Activated CD4-positive, alpha-beta T cell treated with anti-CD3 and anti-CD28 coated beads for 4 hours (primary cell): ENCODE data around the gene AMACR.
"Not testable (repeated sequence)": the region's sequence is repeated elsewhere in the genome, so short reads cannot be mapped to it uniquely, and the experiment has no call there.

Experiments
- DNase-seq, 2 donors: peaks; one replicate each; pipeline ENCODE4 v3.0.0-alpha.2; 2020

AMACR gene

DNA sequence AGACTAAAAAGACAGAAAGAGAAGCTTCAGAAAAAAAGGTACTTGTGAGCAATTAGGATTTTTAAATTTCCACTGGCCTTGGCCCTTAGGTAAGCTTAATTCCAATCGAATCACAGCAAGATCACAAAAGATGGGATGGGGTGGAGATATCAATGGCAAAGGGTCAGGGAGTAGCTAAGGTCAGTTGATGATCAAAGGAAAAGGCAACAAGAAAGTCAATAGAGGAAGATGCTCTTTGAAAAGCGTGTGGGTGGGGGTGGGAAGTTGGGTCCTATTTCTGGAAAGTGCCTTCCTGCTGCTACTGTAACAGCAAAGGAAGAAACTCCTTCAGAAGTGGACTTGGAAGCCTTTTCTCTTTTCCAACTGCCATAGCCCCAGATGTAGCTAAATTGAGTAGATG, 27.9 kb upstream of the AMACR start:
- DNase-seq, result no peak

DNA sequence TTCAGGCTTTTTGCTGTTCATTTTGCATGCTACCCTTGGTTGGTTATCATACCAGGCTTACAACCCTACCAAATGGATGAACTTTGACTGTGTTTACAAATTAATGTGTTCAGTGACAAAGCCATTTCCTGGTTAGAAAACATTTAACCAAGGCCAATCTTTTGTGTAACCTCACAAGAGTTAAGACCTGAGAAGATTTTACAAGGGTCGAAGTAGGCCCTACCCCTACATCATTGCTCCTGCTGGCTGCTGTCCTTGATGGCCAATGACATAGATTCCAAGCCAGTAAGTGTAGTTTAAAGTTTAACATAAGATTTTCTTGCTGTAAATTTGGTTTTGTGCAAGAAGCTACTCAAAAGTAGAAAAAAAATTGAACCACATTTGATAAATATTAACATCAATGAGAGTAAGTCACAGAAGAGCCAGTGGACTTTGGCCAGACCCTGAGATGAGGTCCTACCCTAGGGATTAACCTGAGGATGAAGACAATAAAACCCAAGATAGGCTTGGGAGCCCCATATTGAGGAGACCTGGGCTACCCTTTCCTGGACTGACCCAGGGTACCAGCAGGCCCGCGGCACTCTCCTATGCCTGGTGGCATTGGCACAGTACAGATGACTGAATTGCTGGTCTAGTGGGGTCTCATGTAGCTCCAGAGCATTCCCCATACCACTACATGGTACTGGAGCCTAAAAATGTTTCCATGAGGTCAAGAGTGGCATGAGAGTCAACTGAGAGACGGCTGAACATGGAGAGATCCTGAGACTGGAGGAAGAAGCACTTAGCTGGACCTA, 26.9 kb upstream of the AMACR start:
- no peak for DNase-seq

GRCh38 chr5:34031966-34032365, 24.1 kb upstream of the AMACR start:
- no peak for DNase-seq

GRCh38 chr5:34031117-34031516, 23.3 kb upstream of the AMACR start:
- DNase-seq, result no peak

DNA sequence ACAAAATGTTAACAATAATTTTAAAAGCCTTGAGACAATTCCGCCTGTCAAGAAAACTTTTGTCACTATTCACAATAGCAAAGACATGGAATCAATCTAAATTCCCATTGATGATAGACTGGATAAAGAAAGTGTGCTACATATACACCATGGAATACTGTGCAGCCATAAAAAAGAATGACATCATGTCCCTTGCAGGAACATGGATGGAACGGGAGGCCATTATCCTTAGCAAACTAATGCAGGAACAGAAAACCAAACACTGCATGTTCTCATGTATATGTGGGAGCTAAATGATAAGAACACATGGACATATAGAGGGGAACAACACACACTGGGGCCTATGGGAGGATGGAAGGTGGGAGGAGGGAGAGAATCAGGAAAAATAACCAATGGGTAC, 22.7 kb upstream of the AMACR start:
- DNase-seq, result not testable (repeated sequence)

- DNase-seq, result no peak
Measured at GRCh38 chr5:34030048-34030447, 22.2 kb upstream of the AMACR start.

DNA sequence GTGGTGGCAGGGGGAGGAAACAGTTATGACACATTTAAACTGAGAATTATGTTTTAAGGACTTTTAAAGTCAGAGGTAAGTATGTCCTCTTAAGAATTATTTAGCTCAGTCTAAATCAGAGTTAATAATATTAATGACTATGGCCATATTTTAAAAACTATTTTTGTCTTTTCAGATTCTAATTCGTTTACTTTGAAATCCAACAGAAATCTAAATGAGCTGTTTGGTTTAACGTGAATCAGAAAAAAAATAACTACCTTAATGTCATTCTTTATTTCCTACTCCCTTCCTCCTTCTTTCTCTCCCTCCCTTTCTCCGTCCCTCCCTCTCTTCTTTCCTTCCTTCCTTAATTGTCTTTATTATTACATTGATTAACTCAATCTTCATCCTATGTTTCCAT, 20.5 kb upstream of the AMACR start:
- DNase-seq, result no peak

- DNase-seq, result no peak
Measured at GRCh38 chr5:34026089-34026761, 18.4 kb upstream of the AMACR start.

DNA sequence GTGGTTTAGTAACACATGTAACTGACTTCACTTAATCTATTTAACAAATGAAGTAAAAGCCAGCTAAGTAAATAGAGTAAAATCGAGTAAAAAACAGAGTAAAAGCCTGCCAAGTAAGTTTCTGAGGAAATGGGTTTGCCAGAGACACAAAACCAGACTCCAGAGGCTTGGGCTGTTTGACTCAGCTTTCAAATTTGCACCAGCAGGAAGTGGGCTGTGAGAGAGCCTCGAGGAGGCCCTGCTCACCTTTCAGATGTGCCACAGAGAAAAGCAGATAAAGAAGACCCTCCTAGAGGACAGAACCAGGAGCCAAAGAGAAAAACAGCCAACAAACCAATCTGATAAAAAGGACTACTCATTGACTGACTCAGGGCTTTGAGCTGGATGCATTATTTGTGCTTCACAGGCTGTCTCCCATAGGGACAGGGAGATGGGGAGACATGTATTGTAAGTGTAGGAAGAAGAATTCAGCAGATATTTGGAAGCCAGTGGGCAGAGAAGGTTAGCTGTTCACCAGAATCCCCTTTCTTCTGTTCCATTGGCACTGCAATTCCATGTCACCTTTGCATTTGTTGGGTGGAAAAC, 14.4 kb upstream of the AMACR start:
- DNase-seq, result no peak

- DNase-seq, result no peak
Measured at GRCh38 chr5:34021334-34021733, 13.5 kb upstream of the AMACR start.

- DNase-seq, result no peak
Measured at GRCh38 chr5:34020726-34021125, 12.9 kb upstream of the AMACR start.

- no peak for DNase-seq
Measured at GRCh38 chr5:34017254-34017653, 9.4 kb upstream of the AMACR start.

DNA sequence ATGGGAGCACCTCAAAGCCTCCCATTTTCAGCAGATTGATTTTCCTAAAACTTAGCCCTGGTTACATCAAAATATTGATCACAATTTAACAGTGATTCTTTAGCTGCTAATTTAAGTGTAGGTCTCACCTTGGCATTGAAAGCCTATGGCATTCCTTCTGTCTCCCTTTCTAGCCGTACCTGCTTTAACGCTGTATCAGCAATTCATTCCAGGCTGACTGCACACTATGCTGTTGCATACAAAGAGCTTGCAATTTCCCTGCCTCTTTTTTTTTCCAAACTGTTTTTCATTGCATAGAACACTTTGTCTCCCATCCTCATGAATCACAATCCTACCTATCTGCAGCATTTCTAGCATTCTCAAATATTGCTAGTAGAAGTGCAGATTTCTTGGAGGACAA, 8.9 kb upstream of the AMACR start:
- DNase-seq, result no peak

DNA sequence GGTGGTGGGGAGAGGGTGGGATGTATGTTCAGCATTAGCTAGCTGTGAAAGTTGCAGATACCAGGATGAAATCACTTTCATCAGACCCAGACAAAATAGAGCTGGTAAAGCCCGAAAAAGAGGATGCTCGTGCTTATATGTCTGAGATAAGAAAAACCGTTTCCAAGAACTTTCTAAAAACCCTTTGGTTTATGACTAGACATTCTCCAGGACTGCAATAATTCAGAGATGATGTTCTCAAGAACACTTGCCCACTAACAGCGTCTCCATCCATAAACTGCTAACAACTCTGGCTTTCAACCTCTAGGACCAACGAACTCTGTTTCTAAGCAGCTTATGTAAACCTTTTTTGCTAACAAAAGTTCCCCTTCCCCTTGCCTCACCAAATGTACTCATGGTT, 8.4 kb upstream of the AMACR start:
- DNase-seq, result no peak

DNA sequence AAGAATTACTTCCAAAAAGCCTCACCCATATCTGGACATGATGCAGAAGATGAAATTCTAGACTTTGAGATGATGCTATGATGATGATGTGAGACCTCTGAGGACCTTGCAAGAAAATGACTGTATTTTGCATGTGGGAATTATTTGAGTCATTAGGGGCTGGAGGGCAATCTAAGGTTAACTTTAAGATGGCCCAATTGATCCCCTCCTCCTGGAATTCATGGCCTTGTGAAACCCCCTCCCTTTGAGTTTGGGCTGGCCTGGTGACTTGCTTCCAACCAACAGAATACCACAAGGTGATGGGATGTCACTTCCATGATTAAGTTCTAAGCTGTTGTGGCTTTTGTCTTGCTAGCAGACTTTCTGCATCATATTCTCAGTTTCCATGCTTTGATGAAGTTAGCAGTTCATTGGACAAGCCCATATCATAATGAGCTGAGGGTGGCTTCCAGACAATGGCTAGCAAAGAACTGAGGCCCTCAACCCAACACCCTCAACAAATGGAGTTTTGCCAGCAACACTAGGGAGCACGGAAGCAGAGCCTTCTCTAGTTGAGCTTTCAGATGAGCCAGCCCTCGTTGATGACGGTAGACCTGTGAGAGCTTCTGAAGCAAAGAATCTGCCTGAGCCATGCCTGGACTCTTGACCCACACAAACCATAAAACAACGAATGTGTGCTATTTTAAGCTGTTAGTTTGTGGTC, 7.4 kb upstream of the AMACR start:
- no peak for DNase-seq

DNA sequence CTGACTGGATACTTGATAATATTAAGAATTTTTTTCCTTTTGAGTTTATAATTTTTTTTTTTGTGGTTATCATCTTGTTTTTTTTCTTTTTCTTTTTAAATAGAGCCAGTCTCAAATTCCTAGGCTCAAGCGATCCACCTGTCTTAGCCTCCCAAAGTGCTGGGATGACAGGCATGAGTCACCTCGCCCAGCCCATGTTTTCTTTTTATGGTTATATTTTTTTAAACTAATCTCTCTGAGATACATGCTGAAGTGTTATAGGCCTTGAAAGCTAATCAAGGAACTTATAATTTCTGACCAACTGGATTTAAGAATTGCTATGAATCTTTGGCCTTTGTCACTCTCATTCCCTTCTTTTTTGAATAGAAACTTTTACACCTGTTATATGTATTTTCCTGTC, 6.8 kb upstream of the AMACR start:
- no peak for DNase-seq

DNA sequence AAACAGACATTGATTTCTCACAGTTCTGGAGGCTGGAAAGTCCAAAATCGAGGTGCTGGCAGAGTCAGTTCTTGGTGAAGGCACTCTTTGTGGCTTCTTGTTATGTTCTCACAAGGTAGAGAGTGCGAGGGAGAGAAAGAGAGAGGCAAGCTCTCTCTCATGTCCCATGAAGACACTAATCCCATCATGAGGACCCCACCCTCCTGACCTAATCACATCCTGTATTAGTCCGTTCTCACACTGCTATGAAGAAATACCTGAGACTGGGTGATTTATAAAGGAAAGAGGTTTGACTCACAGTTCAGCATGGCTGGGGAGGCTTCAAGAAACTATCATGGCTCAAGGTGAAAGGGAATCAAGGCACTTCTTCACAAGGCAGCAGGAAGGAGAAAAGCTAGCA, 5.7 kb upstream of the AMACR start:
- DNase-seq, result no peak

GRCh38 chr5:34012791-34013190, 4.9 kb upstream of the AMACR start:
- DNase-seq, result no peak

DNA sequence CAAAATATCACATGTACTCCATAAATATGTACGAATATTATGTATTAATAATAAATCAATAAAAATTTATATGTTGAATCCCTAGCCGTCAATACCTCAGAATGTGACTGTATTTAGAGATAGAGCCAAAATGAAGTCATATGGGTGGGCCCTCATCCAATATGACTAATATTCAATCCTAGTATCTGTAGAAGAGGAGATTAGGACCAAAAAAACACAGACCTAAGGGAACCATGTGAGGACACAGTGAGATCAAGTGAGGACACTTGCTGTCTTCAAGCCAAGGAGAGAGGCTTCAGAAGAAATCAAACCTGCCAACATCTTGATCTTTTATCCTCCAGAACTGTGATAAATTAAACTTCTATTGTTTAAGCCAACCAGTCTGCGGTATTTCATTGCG, 3.7 kb upstream of the AMACR start:
- no peak for DNase-seq

GRCh38 chr5:34010146-34010545, 2.3 kb upstream of the AMACR start:
- not testable (repeated sequence) for DNase-seq

DNA sequence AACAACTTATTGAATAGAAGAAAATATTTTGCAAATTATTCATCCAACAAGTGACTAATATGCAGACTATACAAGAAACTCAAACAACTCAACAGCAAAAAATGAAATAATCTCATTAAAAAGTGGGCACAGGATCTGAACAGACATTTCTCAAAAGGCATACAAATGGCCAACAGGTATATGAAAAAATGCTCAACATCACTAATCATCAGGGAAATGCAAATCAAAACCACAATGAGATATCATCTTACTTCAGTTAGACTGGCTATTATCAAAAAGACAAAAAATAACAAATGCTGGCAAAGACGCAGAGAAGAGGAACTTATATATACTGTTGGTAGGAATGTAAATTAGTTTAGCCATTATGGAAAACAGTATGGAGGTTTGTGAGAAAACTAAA, 1.8 kb upstream of the AMACR start:
- no peak for DNase-seq

GRCh38 chr5:34008802-34009201, 952 bp upstream of the AMACR start:
- DNase-seq, result no peak

DNA sequence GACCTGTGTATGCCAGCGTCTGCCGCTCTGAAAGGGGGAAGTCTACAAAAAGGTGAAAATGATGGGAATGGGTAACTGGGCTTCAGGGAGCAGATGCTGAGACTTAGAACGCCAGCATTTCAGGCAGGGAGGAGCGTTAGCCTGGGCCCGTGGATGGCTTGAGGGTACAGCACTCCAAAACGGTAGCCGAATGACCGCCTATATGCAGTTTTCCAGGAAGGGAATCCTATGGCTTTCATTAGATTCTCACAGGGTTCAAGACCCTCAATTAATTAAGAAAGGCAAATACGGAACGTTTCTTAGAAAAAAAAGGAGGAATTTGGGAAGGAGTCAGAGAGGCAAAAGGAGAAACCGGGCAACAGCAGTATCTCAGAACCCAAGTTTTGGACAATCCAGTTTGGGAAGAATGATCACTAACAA, 639 bp downstream of the AMACR start:
- DNase-seq, result no peak

DNA sequence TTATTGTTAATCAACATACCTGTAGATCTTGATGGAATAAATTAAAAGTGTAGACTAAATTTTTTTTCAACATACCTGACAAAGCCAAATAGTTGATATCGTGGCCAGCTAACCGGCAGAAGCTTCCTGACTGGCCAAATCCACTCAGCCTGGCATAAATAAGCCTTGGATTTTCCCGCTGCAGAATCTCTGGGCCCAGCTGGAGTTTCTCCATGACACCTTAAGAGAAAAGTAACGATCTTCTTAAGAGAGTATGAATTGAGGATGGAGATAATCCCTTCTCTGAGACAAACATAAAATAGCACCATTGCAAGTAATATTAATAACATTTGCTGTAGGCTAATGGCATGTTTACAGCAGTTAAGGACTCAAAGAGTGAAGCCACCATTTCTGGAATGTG, 2.2 kb downstream of the AMACR start:
- no peak for DNase-seq
